HG03460 (cell line): ENCODE measurements around the gene FAM124A.

Source experiments
- ATAC-seq: cut with Tn5 transposase; IDR thresholded peaks from one replicate; pipeline ENCODE4 v1.9.1; 2021; ENCODE audit not compliant: unreplicated experiment

Gene FAM124A

GRCh38 chr13:51220706-51221105 lies 1.5 kb upstream of the FAM124A start:
- no peak for ATAC-seq

GRCh38 chr13:51221108-51221507 lies 1.1 kb upstream of the FAM124A start:
- ATAC-seq = no peak

GRCh38 chr13:51221674-51222036 lies 543 bp upstream of the FAM124A start:
- ATAC-seq = no peak

- ATAC-seq = no peak
Observed at GRCh38 chr13:51222686-51223559, 725 bp downstream of the FAM124A start.

GRCh38 chr13:51223560-51224270 lies 1.5 kb downstream of the FAM124A start:
- ATAC-seq = no peak

- ATAC-seq = no peak
Observed at GRCh38 chr13:51225029-51225428, 2.8 kb downstream of the FAM124A start.

- ATAC-seq = no peak
Observed at GRCh38 chr13:51227404-51227803, 5.2 kb downstream of the FAM124A start.

- no peak for ATAC-seq
Observed at GRCh38 chr13:51229101-51229719, 7.0 kb downstream of the FAM124A start.

- ATAC-seq = no peak
Observed at GRCh38 chr13:51229731-51230130, 7.5 kb downstream of the FAM124A start.

GRCh38 chr13:51230477-51231105 lies 8.4 kb downstream of the FAM124A start:
- no peak for ATAC-seq

GRCh38 chr13:51231456-51231855 lies 9.3 kb downstream of the FAM124A start:
- no peak for ATAC-seq

GRCh38 chr13:51232328-51232727 lies 10.1 kb downstream of the FAM124A start:
- ATAC-seq = no peak

- ATAC-seq = no peak
Observed at GRCh38 chr13:51233117-51233826, 11.1 kb downstream of the FAM124A start.

GRCh38 chr13:51234676-51235075 lies 12.5 kb downstream of the FAM124A start:
- ATAC-seq = no peak

GRCh38 chr13:51235186-51235585 lies 13.0 kb downstream of the FAM124A start:
- ATAC-seq = no peak

- no peak for ATAC-seq
Observed at GRCh38 chr13:51235756-51236490, 13.7 kb downstream of the FAM124A start.

- ATAC-seq = no peak
Observed at GRCh38 chr13:51236491-51236792, 14.2 kb downstream of the FAM124A start.

GRCh38 chr13:51237386-51237785 lies 15.2 kb downstream of the FAM124A start:
- ATAC-seq = no peak

- no peak for ATAC-seq
Observed at GRCh38 chr13:51237887-51238286, 15.7 kb downstream of the FAM124A start.

- ATAC-seq = no peak
Observed at GRCh38 chr13:51240178-51240577, 18.0 kb downstream of the FAM124A start.
